ENCODE results near the gene AUTS2.

Gene AUTS2

DNA sequence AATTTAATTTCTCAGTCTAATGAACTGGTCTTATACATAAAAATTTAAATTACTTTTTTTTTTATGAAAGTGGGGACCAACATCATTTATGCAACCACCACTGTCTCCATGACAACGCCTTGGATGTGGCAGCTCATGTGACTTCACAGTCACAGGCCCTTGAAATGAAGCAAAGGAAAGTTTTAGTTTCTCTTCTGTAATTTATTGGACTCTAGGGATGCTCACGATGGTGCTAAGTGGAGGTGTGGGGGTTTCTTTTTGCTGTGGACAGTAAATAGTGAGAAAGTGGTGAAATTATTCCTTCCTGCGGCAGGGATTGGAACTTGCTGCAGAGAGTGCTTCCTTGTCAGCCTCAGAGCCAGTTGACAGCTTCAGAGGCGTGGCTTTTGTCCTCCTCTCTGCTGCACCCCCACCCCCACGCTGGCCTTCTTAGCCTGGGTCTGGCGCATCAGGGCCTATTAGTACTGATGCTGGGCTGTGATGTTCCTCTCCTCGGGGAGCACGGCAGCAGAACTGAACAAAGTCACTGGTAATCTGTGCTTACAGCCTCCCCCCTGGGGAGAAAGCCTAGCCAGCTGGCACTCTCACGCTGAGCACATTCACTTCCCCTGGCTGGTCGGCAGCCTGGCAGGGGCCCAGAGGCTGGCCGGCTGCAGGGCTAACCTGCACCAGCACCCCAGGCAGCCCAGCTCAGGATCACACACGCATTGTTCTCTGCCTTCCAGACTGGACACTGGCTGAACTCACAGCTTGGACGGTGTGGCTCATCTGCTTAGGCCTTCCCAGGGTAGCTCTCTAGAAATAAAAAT, 1016.2 kb downstream of the AUTS2 start (continued):
- 0 out of 2 replicates have a peak, but pooled peaks have one; percentile 15 for TF ChIP-seq PATZ1 (tag by site-specific recombination; IDR thresholded peaks at IDR 0.05)
- TF ChIP-seq ZNF121 (tag by site-specific recombination; IDR thresholded peaks at IDR 0.05), result no peak
- peak; percentile 76 for TF ChIP-seq ZNF600 (tag by site-specific recombination; IDR thresholded peaks at IDR 0.05)
- TF ChIP-seq OSR2 (tag by site-specific recombination; IDR thresholded peaks at IDR 0.05), result 0 out of 2 replicates have a peak, but pooled peaks have one; percentile 16
- TF ChIP-seq ZNF341 (tag by site-specific recombination; IDR thresholded peaks at IDR 0.05; ENCODE audit: low read depth), result 0 out of 2 replicates have a peak, but pooled peaks have one; percentile 11
- TF ChIP-seq ZNF112 (tag by site-specific recombination; IDR thresholded peaks at IDR 0.05), result no peak
- TF ChIP-seq ZNF530 (tag by site-specific recombination; IDR thresholded peaks at IDR 0.05; ENCODE audit: low read depth), result no peak
- peak; percentile 82 for TF ChIP-seq GLIS1 (tag by site-specific recombination; IDR thresholded peaks at IDR 0.05)
- no peak for TF ChIP-seq ZNF626 (tag by site-specific recombination; IDR thresholded peaks at IDR 0.05)
- no peak for TF ChIP-seq ZNF214 (tag by site-specific recombination; IDR thresholded peaks at IDR 0.05; ENCODE audit: borderline replicate concordance)
- TF ChIP-seq KLF16 (tag by site-specific recombination; IDR thresholded peaks at IDR 0.05), result no peak
- TF ChIP-seq ZNF155 (tag by site-specific recombination; IDR thresholded peaks at IDR 0.05), result no peak

DNA sequence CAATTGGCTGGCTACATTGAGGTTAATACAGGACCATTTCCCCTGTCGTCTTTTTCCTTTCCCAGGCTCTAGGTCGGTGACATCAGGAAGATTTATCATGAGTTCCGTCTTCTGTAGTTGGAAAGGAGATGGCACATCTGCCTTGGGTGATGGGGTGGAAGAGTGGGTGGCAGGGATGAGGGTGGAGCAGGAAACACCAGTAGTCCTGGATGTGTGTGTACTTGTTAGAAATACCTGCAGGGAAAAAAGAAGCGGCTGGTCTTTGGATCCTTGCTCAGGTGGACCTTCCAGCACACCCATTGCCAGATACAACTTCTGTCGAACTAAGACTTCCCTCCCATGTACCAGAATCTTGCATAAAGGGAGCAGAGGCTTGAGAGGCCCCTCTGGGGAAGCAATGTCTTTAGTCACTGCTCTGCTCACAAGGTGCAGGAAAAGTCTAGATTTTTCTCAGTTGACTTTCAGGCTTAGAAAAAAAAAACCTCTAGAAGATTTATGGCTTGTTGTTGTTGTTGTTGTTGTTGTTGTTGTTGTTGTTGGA, 1016.9 kb downstream of the AUTS2 start:
- CTCF ChIA-PET, result interaction anchor here (0.6 kb wide), 1 partner anchor 57 kb away, joined by 4 read pairs; no protein-coding TSS in a partner anchor
- POLR2A ChIA-PET, result no interaction called here
- H3K9me3 ChIP-seq (ENCODE audit: control insufficient read depth, insufficient read depth, low read depth, low read length), result no peaks in the 10 kb centered on the region

More for the DNA sequence above, 1016.9 kb downstream of the AUTS2 start:
- no peak overlapping the region for H3K4me3 ChIP-seq (ENCODE audit: low read depth, low read length)
- no peaks in the 10 kb centered on the region for H3K36me3 ChIP-seq (ENCODE audit: control insufficient read depth in 2 of 2, insufficient read depth in 1 of 2, low read length in 2 of 2)
- peaks cover 4% of the 10 kb centered on the region; the same call in 1 of the 2 replicates for H3K4me1 ChIP-seq (ENCODE audit: control insufficient read depth, insufficient read depth, low read length)
- no peak overlapping the region for H3K27ac ChIP-seq (ENCODE audit: extremely low read depth, low read depth, low read length)
- no peak for TF ChIP-seq HOXD13 (CRISPR knock-in tag; IDR thresholded peaks at IDR 0.05; ENCODE audit: borderline replicate concordance)
- TF ChIP-seq ZNF24 (tag by site-specific recombination; IDR thresholded peaks at IDR 0.05), result no peak
- no peak for TF ChIP-seq ZNF391 (tag by site-specific recombination; IDR thresholded peaks at IDR 0.05; ENCODE audit: borderline replicate concordance, low read depth)
- TF ChIP-seq, protein P1, sequence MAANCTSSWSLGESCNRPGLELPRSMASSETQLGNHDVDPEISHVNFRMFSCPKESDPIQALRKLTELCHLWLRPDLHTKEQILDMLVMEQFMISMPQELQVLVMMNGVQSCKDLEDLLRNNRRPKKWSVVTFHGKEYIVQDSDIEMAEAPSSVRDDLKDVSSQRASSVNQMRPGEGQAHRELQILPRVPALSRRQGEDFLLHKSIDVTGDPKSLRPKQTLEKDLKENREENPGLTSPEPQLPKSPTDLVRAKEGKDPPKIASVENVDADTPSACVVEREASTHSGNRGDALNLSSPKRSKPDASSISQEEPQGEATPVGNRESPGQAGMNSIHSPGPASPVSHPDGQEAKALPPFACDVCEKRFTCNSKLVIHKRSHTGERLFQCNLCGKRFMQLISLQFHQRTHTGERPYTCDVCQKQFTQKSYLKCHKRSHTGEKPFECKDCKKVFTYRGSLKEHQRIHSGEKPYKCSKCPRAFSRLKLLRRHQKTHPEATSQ (tag by site-specific recombination; IDR thresholded peaks at IDR 0.05), result no peak
- no peak for TF ChIP-seq ZNF555 (tag by site-specific recombination; conservative IDR thresholded peaks at IDR 0.05)
- TF ChIP-seq TCF7L2 (IDR thresholded peaks at IDR 0.05; ENCODE audit: borderline replicate concordance, low read depth, low read length), result no peak
- TF ChIP-seq ZNF280D (tag by site-specific recombination; IDR thresholded peaks at IDR 0.05), result no peak
- no peak for TF ChIP-seq ZBTB7A (tag by site-specific recombination; IDR thresholded peaks at IDR 0.05; ENCODE audit: low read depth)
